Activated T-helper 1 cell treated with anti-CD3 and anti-CD28 coated beads, Interleukin-2, amount 50 U/mL, for 16 hours (primary cell): Measurements from ENCODE around the gene ATP5PO.
"Not testable (repeated sequence)": the region's sequence is repeated elsewhere in the genome, so short reads cannot be mapped to it uniquely, and the experiment has no call there.

Source experiments
- DNase-seq, 2 donors: peaks; one replicate each; pipeline ENCODE4 v3.0.0-alpha.2; 2020; ENCODE audit warnings: low read depth in 1 of 2, low spot score in 1 of 2

Gene ATP5PO

DNA sequence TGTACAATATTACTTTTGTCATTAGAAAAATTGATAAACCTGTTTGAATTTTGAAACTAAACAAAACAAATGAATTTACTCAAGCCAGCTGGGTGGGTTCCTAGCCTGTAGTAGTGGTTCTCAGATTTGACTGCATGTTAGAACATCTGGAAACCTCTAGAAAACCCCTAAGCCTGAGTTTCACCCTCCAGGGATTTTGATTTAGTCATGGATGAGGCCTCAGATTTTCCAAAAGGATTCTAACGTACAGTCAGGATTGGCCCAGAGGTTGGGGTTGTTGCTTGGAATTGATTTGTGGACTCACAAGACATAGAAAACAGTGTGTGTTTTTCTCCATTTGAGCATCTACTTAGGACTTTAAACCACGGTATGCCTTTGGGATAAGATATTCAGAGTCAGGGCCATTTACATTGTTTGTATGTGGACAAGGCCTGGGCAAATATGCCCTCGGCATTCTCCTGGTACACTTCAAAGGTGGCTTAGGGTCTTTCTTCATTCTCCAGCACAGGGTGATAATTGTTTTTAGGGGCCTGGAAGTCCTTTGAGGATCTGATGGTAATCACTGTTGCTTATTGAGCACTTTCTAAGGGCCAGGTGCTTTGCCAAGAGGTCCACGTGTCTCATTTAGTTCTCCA, 42.6 kb downstream of the ATP5PO start:
- DNase-seq: no peak

DNA sequence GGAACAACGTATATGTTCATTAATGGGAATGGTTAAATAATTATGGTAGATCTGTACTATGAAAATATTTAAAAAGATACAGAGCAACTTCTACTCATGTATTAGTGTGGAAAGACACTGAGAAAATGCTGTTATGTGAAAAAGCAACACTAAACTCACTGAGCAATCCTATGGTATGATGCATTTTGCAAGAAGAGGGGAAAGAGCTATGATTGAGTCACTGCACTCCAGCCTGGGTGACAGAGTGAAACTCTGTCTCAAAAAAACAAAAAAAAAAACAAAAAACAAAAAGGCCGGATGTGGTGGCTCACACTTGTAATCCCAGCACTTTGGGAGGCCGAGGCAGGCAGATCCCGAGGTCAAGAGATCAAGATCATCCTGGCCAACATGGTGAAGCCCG, 44.4 kb downstream of the ATP5PO start:
- DNase-seq: no peak

DNA sequence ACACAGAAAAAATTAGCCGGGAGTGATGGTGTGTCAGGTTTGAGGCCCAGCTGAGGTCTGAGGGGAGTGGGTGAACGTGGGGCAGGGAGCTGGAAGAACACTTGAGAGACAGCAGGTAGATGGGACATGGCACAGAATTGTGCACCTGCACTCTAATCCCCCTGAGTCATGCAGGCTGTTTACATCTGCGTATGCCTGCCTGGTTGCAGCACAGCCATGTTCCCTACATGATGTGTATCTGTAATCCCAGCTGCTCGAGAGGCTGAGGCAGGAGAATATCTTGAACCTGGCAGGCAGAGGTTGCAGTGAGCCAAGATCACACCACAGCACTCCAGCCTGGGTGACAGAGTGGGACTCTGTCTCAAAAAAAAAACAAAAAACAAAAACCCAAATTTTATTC, 44.8 kb downstream of the ATP5PO start:
- no peak for DNase-seq

DNA sequence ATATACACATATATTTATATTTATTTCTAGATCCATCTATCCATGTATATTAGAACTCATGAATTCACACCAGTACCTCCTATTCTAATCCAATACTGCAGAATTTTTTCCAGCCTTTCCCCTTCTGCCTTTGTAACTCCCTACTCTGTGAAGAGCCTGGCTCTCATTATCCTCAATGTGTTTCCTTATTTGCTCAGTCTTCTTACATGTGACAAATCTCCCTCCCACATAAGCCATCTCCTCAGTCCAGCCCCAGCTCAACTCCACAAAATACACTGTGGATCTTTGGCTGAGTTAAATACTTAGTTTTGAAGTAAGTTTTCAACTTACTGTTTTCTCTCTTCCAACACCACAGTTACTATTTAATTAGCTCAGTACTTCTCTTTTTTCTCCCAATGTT, 45.7 kb downstream of the ATP5PO start:
- DNase-seq: no peak

DNA sequence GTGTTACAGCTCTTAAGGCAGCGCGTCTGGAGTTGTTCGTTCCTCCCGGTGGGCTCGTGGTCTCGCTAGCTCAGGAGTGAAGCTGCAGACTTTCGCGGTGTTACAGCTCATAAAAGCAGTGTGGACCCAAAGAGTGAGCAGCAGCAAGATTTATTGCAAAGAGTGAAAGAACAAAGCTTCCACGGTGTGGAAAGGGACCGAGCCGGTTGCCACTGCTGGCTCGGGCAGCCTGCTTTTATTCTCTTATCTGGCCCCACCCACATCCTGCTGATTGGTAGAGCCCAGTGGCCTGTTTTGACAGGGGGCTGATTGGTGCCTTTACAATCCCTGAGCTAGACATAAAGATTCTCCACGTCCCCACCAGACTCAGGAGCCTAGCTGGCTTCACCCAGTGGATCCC, 47.7 kb downstream of the ATP5PO start:
- not testable (repeated sequence) for DNase-seq

DNA sequence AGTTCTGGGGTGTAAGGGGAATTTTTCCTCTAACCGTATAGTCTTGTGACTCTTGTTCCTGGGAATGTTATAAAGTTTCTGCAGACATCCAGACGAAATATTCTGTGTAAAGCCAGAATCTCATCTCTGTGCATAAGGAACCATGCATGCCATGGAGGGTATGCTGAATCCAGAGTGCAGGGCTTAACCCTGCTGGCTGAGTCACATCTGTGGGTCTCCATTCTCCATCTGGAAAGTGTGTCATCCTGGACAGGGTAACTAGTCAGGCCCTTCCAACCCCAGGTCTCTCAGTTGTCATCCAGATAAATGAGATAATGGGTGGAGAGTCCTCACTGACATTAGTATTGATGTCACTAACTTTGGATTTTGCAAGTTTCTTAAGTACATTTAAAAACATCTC, 48.8 kb downstream of the ATP5PO start:
- DNase-seq: no peak

DNA sequence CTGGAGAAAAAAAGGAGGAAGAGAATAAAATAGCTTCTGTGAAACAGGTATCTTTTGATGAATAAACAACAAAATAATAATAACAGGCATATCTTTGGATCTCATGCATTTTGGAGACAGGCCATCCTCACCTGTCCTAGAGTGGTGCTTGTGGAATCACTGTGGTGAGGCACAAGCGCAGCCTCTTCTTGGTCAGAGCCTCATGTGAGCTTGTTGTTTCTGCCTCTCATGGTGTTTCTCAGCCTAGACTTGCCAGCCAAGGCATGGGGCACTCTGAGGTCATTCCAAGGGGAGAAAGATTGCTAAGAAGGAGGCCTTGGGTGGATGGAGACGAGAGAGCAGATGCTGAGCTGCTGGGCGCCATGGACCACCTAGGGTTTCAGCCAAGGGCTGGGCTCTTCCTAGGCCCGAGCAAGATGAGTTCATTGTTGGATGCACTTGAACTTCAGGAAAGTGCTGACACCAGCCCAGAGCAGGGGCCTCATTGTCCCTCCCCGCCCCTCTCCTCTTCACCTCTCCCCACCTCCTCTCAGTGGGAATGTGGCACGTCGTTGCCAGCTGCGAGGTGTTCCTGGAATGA, 49.5 kb downstream of the ATP5PO start:
- DNase-seq: no peak

DNA sequence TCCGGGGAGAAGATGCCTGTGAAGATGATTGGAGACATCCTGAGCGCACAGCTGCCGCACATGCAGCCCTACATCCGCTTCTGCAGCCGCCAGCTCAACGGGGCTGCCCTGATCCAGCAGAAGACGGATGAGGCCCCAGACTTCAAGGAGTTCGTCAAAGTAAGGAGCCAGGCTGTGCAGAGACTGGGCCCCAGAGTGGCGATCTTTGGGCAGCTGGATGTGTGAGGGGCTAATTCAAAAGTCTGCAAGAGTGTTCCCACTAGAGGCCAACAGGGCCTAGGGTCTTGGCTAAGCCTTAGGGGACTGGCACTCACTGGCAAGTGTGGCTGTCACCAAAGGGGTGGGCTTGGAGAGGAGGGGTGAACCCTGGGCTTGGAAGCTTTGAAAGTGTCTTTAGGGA, 50.4 kb downstream of the ATP5PO start:
- DNase-seq: no peak

DNA sequence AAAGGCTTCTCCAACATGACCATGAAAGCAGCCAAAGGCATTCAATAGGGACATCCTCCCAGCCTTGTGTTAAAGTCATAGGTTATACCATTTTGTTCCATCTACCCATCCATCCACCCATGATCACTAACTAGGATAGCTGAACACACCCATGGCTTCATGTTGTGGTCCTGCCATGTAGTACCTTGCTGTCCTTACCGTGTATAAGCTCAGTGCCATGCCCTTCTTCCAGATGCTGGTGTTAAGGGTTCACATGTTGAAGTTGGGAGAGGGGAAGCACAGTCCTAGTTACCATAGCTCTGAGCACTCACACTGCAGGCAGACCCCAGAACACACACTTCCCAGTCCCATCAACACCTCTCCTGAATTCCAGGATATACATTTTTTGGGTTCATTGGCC, 51.5 kb downstream of the ATP5PO start:
- DNase-seq: no peak

DNA sequence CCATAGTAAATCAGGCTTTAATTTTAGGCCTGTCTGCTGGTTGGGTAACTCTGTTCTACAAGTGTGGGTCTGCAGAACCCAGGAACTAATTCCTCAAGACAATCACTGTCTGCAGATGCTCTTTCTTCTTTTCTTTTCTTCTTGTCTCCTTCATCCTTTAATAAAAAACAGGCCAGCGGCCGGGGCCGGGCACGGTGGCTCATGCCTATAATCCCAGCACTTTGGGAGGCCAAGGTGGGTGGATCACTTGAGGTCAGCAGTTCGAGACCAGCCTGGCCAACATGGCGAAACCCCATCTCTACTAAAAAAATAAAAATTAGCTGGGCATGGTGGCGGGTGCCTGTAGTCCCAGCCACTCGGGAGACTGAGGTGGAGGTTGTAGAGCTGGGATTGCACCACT, 52.4 kb downstream of the ATP5PO start:
- DNase-seq: not testable (repeated sequence)

DNA sequence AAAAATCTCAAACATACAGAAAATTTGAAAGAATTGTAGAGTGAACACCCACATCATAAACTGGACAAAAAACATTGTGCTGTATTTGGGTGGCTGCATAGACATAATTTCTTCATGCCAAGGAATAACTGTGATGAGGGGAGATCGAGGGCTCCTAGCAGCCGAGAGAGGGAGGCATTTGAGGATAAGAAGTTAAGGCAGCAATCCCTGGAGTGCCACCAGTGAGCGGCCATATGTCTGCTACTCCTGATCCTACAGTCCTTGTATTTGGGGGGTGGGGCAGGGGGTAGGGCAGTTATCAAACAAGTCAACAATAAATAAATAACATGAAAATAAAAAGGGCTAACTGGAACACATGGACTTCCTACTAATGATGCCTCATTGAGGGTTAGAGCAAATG, 54.5 kb downstream of the ATP5PO start:
- DNase-seq: no peak

DNA sequence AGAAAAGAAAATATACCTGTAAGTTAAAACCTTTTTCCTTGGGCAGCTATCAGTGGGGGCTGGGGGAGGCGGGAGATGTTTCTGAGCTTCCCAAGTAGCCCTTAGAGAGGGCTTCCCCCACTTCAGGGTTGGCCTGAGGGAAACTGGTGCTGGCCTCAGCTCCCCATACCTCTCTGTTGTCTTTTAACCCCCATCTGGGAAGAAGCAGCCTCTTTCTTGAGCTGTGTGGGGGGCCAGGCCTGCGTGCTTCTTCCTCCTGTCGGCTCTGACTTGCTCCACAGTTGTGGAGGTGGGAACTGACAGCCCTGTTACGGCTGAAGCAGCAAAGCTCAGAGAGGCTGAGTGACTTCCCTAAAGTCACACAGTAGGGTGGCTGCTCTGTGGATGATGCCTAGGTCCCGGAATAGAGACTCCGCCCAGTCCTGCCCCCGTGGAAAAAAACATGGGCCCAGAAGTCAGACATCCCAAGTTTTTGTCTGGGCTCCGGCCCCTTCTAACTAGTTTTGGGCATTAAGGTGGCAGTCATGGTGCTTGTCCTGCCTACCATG, 55.2 kb downstream of the ATP5PO start:
- no peak for DNase-seq

DNA sequence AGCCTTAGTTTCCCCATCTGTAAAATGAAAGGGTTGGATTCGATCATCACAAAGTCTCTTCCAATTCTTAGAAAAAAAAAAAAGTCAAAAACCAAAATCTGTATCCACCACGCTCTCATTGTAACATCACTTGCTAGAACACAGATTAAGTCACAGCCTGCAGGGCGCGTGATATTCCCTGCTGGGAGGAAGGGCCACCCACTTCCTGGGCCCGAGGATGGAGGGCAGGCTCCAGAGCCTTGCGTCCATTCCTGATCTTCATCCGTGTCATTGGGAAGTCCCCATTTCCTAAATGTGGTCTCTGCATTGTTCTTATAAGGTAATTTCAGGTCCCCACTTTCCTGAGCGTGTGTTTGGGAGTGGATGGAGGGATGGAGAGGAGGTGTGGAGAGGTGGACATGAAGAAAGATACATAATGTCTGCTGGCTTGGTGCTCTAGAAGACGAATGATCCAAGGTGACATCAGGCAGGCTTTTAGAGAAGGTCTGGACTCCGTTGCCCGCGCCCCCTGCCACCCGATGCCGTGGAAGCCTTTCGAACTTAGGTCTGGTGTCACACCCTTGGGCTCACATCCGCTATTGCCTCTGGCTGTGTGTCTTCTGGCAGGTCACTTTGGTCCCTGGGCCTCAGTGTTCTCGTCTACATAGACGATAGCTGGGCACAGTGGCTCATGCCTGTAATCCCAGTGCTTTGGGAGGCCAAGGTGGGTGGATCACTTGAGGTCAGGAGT, 56.1 kb downstream of the ATP5PO start:
- no peak for DNase-seq

DNA sequence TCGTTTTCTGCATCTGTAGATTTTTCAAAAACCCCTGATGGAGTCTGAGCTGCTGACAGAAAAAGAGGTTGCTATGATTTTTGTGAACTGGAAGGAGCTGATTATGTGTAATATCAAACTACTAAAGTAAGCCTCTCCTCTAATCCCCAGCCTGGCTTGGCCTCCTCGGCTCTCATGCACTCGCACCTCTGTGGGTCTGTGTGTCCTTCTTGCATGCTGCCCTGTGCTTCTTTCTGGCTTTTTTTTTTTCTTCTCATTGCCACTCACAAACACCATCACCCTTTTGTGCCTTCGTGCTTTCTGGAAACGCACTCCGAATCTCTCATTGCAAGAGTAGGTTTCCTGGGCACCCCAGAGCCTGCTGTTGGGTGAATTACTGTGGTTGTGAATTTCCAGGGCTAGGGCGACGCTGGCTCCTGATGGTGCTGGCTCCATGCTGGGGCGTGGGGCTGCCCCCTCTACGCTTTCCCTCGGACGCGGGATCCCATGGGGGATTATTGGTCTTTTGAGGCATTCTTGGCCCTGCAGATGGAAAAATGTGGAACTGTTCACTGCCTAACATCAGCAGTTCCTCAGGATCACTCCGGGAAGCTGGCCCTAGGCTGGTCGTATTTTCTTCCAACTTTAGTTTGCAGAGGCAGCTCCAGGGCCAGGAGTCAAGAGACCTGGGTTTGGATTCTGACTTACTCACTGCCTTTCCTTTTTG, 56.8 kb downstream of the ATP5PO start:
- DNase-seq: no peak

DNA sequence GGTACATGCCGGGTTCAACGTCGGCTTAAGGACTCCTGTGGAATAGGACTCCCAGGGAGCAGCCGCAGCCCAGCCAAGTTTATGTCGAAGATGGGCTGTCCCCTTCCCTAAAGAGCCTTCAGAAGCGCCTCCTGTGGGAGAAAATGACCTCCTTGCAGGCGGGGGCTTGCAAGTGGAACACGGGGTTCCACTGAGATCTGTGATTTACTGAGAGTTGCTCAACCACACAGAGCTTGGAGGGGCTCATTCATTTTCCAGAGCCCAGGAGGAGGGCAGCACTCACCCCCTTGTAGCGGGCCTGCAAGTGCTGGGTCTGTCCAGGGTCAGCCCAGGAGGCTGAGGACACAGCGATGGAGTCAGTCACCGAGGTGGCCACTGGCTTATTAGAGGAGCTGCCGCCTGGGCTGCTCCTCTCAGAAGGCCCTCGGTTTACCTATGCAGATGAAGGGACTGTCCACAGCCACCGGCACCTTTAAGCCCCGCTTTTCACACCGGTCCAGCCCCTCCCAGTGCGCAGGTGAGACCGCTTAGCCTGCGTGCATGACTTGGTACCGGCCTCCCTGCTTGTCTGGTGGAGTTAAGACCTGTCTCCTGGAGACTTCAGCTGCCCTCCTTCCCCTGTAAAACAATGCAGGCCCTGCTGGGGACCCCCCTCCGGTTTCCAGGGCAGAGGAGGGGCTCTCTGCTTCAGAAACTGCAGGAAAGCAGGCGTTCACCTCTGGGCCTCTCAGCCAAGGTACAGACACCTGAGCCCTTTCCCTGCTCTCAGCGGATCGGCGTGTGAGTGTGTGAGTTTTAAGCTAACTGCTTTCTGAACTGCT, 57.5 kb downstream of the ATP5PO start:
- DNase-seq: no peak

DNA sequence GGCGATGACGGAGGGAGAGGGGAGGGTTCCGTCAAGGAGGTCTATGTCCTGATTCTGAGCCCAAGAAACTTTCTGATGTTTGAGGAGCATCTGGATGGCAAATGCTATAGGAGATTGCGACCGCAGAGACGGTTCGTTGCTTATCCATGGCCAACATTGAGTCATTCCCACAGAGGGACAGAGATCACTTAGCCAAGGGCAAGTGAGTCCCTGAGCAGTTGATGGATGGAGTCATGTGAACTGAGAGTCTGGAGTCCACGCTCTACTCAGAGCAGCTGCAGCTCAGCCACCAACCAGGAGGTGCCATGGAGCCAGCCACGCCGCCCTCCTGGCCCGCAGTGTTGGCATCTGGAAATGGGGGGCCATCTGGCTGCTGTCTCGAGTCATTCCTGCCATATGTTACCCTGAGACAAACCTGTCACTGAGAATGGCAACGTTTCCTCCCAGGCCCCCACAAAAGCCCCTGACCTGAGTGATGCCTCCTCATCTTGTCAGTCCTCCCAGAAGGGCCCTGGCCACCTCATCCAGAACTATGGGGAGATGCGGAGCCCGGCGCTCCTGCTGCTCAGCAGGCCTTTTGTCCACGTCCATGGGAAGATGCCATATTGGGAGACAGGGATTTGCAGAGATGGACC, 58.6 kb downstream of the ATP5PO start:
- no peak for DNase-seq

DNA sequence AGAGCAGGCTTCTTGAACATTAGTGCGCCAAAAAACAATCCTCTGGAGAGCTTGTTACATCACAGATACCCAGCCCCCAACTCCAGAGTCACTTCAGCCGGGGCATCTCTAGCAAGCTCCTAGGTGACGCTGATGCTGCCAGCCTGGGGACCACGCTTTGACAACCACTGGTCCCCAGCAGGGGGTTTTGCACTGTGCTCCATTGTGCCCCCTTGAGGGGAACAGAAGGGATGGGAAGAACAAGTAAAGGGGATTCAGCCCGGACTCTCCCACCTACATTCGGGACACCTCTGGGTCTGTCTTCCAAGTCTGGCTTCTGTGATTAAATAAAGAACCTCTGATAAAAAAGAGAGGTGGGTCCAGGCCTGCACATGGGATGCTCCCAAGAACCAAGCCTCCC, 60.4 kb downstream of the ATP5PO start:
- no peak for DNase-seq

DNA sequence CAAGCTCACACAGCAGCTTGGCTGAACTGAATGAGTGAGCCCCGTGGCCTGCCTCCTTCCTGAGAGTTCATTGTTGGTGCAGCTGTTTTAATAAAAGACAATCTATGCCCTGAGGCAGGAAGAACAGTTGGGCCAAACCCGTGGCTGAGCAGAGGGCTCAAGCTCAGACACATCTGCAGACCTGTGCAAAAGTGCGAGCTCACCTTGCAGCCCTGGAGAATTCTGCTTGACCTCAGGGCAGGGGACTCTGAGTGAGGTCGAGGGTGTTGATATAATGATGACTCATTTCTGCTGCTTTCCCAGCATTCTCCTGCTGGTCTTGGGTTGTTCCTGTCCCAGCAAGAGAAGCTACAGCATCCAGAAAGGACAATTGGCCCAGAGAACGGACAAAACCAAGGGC, 61.0 kb downstream of the ATP5PO start:
- DNase-seq: no peak
